ENCODE results near the gene GABRR2.

The GABRR2 gene

DNA sequence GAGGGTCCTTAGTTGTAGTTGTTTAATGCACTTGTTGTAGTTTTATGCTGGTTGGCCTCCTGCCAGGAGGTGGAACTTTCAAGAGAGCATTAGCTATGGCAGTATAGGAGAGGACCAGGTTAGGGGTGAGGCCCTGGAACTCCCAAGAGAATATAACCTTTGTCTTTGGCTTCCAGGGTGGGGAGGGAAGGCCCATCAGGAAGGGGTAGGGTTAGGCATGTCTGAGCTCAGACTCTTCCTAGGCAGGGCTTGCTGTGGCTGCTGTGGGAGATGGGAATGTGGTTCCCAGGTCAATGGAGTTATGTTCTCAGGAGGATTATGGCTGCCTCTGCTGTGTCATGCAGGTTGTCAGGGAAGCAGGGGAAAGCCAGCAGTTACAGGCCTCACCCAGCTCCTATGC is 77.9 kb downstream of the GABRR2 start:
- TF ChIP-seq, protein P1, sequence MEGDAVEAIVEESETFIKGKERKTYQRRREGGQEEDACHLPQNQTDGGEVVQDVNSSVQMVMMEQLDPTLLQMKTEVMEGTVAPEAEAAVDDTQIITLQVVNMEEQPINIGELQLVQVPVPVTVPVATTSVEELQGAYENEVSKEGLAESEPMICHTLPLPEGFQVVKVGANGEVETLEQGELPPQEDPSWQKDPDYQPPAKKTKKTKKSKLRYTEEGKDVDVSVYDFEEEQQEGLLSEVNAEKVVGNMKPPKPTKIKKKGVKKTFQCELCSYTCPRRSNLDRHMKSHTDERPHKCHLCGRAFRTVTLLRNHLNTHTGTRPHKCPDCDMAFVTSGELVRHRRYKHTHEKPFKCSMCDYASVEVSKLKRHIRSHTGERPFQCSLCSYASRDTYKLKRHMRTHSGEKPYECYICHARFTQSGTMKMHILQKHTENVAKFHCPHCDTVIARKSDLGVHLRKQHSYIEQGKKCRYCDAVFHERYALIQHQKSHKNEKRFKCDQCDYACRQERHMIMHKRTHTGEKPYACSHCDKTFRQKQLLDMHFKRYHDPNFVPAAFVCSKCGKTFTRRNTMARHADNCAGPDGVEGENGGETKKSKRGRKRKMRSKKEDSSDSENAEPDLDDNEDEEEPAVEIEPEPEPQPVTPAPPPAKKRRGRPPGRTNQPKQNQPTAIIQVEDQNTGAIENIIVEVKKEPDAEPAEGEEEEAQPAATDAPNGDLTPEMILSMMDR (IDR thresholded peaks at IDR 0.05): no peak

DNA sequence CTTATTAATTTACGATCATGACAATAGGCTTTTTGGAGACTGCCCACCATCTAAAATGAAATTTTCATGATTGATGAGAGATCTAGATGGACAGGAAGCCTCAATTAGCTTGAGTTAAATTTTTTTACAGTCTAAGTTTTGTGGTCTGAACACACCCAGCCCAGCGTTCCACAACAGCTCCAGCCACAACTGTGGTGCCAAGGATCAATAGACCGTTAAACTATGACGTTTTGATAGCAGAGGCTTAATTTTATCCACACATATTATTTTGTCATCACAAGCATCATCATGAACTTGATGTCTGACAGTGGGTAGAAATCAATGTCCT is 92.4 kb downstream of the GABRR2 start:
- TF ChIP-seq, protein P1 (IDR thresholded peaks at IDR 0.05): no peak

DNA sequence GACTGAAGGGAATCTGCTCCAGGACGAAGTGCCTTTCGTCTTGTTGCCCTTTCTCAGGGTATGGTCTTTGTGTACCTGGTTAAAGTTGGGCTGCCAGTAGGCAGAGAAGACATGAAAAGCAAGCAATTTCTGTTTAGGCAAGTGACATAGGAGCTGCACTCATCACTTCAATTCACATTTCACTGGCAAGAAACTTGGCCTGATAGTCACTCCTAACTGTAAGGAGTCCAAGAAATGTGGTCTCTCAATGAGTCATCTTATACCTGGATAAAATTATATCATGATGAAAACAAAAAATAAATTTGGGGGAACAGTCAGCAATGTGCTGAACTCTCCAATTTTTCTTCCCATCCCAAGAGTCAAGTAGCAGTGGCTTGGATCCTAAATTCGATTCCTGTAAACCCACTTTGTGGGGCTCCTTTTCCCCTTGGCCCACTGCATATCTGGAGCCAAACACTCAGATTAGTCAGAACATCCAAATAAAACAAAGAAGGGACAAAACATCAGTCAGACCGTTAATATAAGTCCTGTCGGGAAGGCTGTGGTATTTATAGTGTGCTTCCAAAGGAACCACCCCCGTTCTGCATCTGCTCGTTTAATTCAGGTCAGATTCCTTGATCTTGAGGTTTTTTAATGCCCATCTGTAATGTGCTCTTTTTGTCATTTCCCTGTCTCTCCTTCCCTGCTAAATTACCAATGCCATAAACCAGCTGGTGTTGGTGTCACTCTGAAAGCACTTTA is 93.0 kb downstream of the GABRR2 start:
- TF ChIP-seq, protein P1 (IDR thresholded peaks at IDR 0.05): no peak

DNA sequence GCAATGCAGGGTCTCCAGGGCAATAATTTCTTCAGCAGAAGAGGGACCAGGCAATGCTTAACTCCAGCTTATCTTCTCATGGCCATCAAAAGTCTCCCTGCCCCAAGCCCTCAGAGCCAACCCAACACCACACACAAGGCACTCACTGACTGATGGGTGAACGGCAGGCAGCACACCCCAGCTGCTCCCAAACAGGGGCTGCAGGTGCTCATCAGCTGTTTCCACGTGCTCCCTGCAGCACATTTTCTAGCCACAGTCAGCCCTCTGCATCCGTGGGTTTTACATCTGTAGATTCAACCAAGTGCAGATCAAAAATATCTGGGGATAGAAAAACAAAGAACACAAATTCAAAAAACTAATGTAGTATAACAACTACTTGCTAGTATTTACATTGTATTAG is 94.0 kb downstream of the GABRR2 start:
- TF ChIP-seq, protein P1 (IDR thresholded peaks at IDR 0.05): no peak

DNA sequence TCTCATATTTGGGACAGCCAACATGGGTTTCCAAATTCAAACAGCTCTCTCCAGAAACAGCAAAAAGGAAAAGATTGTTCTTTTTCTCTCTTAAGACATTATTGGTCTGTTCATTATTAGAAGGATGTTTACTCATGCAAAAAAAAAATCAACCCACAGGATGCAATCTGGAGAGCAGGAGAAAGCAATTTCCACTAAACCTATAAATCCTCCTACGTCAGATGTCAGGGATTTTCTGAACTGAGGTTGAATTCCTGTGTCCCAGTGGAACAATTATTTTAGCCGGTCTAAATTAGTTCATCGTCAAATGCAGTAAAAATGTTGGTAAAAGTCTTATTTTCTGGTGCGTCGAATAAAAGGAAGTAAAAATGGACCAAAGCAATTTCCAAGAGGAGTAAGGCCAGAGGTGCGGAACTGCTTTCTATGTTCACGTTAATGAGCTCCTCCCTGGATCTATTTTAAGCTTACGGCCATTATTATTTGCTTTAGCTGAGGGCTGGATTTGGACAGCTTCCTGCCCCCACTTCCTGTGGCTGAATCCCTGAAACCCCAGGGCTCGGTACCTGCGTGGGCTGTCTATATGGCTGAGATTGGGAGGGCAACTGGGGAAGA is 97.7 kb downstream of the GABRR2 start, which contains the start of gene GABRR1:
Gene GABRR1 (minus strand): TSS at position 60 of the 612 bp plus-strand sequence. CDS start 36 bp downstream, at position 24.
- TF ChIP-seq, protein P1 (IDR thresholded peaks at IDR 0.05): no peak

DNA sequence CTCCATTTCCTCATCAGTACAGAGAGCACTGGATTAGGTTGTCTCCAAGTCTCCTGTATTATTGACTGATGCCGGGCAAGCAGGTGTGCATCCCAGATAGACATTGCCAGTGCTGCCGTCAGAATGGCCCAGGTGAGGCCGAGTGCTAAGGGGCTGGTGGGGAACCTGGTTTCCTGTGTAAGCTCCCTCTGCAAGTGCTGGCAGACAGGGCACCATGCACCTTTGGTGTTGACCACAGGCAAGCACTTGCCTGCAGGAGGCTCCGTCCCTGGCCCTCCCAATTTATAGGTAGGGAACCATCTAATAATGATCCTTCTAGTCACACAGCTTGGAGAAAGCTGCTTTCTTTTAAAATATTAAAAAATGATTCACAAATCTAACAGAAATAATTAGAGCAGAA is 98.7 kb downstream of the GABRR2 start:
- TF ChIP-seq, protein P1 (IDR thresholded peaks at IDR 0.05): no peak

DNA sequence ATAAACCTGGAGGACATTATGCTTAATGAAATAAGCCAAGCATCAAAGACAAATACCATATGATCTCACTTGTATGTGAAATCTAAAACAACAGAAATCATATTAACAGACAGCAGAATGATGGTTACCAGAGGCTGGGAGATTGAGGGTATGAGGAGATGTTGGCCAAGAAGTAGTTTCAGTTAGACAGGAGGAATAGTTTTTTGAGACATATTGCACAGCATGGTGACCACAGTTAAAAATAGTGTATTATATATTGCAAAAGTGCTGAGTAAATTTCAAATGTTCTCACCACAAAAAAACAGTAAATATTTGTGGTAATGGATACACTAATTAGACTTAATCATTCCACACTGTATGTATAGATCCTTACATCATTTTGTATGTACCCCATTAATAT is 99.7 kb downstream of the GABRR2 start:
- TF ChIP-seq, protein P1 (IDR thresholded peaks at IDR 0.05): no peak

All from LNCAP (cell line).